AG04449 (cell line): ENCODE data around the gene NUDT4.

ENCODE experiments used
- CTCF ChIA-PET: fragments of 350-600 bp; formaldehyde crosslinking; extraction: SDS; loops from one replicate; lab custom pipeline; 2021; ENCODE audit warnings: antibody characterized with exemption; lab: Yijun Ruan, JAX
- POLR2A ChIA-PET: fragments of 400-600, 350-600 bp; formaldehyde crosslinking; extraction: SDS; loops from one replicate; lab custom pipeline; 2020; ENCODE audit warnings: antibody characterized with exemption, inconsistent platforms; lab: Yijun Ruan, JAX
- DNase-seq: peaks from one replicate; pipeline ENCODE4 v3.0.0-alpha.2; 2010; ENCODE audit warnings: low read depth, low spot score
- H3K4me3 ChIP-seq: 2 replicates; pipeline ENCODE4 v1.5.1; 2011; ENCODE audit warnings: low read depth, mild to moderate bottlenecking, control low read depth, low read length
- CTCF ChIP-seq: IDR thresholded peaks from one replicate; pipeline ENCODE4 v1.5.1; 2011; ENCODE audit warnings: mild to moderate bottlenecking, moderate library complexity, low read length, control low read depth, inconsistent platforms; ENCODE audit not compliant: insufficient read depth; ENCODE audit errors: missing control alignments

NUDT4 gene

GRCh38 chr12:93377252-93378195 lies at the start of gene NUDT4:
TSS of gene NUDT4 (plus strand) at chr12:93377925. CDS start at chr12:93378323, 398 bp downstream.
- peak; percentile 19 for TF ChIP-seq CTCF
- ChIA-PET CTCF (interaction anchor here (0.7 to 1.8 kb wide), 5 partner anchors 8 to 351 kb away, joined by 3 to 4 read pairs (median 3); no protein-coding TSS in a partner anchor), POLR2A (interaction anchor here (0.6 to 0.7 kb wide), 2 partner anchors 9 to 451 kb away, joined by 3 read pairs; no protein-coding TSS in a partner anchor)
- peak within 1 kb of the TSS; percentile 79 for H3K4me3 ChIP-seq
- peak; percentile 46 for DNase-seq

GRCh38 chr12:93333054-93333453 lies 44.7 kb upstream of the NUDT4 start:
- ChIA-PET POLR2A (no interaction called here), CTCF (no interaction called here)
- TF ChIP-seq CTCF: no peak
- H3K4me3 ChIP-seq: no peak overlapping the region
- no peak for DNase-seq

- no peak overlapping the region for H3K4me3 ChIP-seq
- ChIA-PET CTCF (no interaction called here), POLR2A (no interaction called here)
- no peak for DNase-seq
- no peak for TF ChIP-seq CTCF
Measured at GRCh38 chr12:93333828-93334227, 43.9 kb upstream of the NUDT4 start.

- no peak for DNase-seq
Measured at GRCh38 chr12:93335603-93336162, 42.0 kb upstream of the NUDT4 start.

GRCh38 chr12:93336291-93336741 lies 41.4 kb upstream of the NUDT4 start:
- ChIA-PET CTCF (no interaction called here), POLR2A (no interaction called here)
- DNase-seq: peak; percentile 47
- no peak overlapping the region for H3K4me3 ChIP-seq
- TF ChIP-seq CTCF: no peak

More at GRCh38 chr12:93335603-93336162, 42.0 kb upstream of the NUDT4 start:
- no peak overlapping the region for H3K4me3 ChIP-seq
- no peak for TF ChIP-seq CTCF
- CTCF ChIA-PET: no interaction called here
- POLR2A ChIA-PET: no interaction called here

- ChIA-PET CTCF (no interaction called here), POLR2A (no interaction called here)
- no peak overlapping the region for H3K4me3 ChIP-seq
- no peak for DNase-seq
- TF ChIP-seq CTCF: no peak
Measured at GRCh38 chr12:93338598-93338997, 39.1 kb upstream of the NUDT4 start.
